NCI-H748 (cell line): Measurements from ENCODE around the gene CDH6.

Experiments used
- DNase-seq: peaks from one replicate; lab custom pipeline; 2025; ENCODE audit not compliant: unreplicated experiment; lab: John Stamatoyannopoulos, UW

Gene CDH6

GRCh38 chr5:31244921-31245320, 51.4 kb downstream of the CDH6 start:
- no peak for DNase-seq

- no peak for DNase-seq
Observed at GRCh38 chr5:31247381-31247780, 53.9 kb downstream of the CDH6 start.

- no peak for DNase-seq
Observed at GRCh38 chr5:31250201-31250600, 56.7 kb downstream of the CDH6 start.

GRCh38 chr5:31251032-31251431, 57.5 kb downstream of the CDH6 start:
- no peak for DNase-seq

- peak; percentile 83 for DNase-seq
Observed at GRCh38 chr5:31255041-31255440, 61.6 kb downstream of the CDH6 start.

GRCh38 chr5:31268256-31268655, 74.8 kb downstream of the CDH6 start:
- DNase-seq: no peak

GRCh38 chr5:31268686-31269085, 75.2 kb downstream of the CDH6 start:
- no peak for DNase-seq

- DNase-seq: no peak
Observed at GRCh38 chr5:31269259-31269658, 75.8 kb downstream of the CDH6 start.

- peak; percentile 78 for DNase-seq
Observed at GRCh38 chr5:31270396-31270795, 76.9 kb downstream of the CDH6 start.

GRCh38 chr5:31271567-31271966, 78.1 kb downstream of the CDH6 start:
- no peak for DNase-seq

- DNase-seq: no peak
Observed at GRCh38 chr5:31273161-31273560, 79.7 kb downstream of the CDH6 start.

- DNase-seq: no peak
Observed at GRCh38 chr5:31273631-31274378, 80.3 kb downstream of the CDH6 start.

GRCh38 chr5:31280210-31280609, 86.7 kb downstream of the CDH6 start:
- DNase-seq: no peak

GRCh38 chr5:31283326-31283725, 89.8 kb downstream of the CDH6 start:
- DNase-seq: no peak

GRCh38 chr5:31285025-31285424, 91.5 kb downstream of the CDH6 start:
- no peak for DNase-seq

GRCh38 chr5:31287985-31288384, 94.5 kb downstream of the CDH6 start:
- no peak for DNase-seq

GRCh38 chr5:31289429-31289828, 95.9 kb downstream of the CDH6 start:
- DNase-seq: no peak

- DNase-seq: no peak
Observed at GRCh38 chr5:31291323-31291854, 97.9 kb downstream of the CDH6 start.

- no peak for DNase-seq
Observed at GRCh38 chr5:31300501-31300900, 107.0 kb downstream of the CDH6 start.

GRCh38 chr5:31301833-31302232, 108.3 kb downstream of the CDH6 start:
- no peak for DNase-seq

GRCh38 chr5:31303688-31304087, 110.2 kb downstream of the CDH6 start:
- DNase-seq: no peak

GRCh38 chr5:31317665-31318064, 124.2 kb downstream of the CDH6 start:
- DNase-seq: no peak

- no peak for DNase-seq
Observed at GRCh38 chr5:31319335-31319734, 125.8 kb downstream of the CDH6 start.
